Measurements from ENCODE around the gene MSH5. TPM values are rescaled to one million over a fixed set of nuclear protein-coding genes. Genes with fewer than 3 reads are reported as not detected.

MSH5 gene
- total and polyA plus RNA-seq, 2 of the 13 experiments (the other 11 are each of a cell fraction or from before 2014, with no cell fraction given) = 10.2 to 38.7 TPM

DNA sequence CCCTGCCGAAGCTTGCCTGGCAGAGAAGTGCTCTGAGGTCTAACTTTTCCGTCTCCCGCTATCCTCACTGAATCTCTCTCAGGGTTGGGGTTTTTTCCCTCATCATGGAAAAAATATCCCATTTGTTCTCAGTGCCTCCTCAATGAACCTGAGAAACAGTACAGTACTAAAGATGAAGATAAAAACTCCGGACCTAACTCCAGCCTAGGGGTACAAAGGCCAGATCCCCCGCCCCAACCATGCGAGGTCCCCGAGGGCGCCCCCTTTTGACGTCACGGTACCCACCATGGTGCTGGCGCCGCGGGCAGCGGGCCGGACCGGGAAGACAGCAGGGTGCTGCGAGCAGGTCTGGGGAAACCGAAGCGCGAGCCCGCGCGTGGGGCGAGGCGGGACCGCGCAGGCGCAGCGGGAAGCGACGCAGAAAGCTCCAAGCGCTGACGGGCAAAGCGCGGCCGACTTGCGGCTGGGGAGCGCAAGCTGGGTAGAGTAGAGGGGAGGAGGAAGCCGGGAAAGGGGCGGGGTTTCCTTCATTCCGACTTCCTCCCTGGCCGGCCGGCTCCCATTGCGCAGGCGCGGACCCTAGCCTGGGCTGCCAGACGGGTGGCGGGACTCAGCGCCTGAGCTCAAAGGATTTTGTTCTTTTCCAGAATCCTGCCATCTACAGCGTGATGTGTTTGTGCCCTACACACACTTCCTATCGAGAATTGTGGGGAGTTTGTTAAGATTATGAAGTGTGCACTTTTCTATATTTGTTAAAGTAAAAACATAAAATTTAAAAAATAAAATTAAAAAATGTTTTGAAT is 66.9 kb downstream of the MSH5 start, which contains the start of gene LSM2 (continued):
- TF ChIP-seq, protein P1, sequence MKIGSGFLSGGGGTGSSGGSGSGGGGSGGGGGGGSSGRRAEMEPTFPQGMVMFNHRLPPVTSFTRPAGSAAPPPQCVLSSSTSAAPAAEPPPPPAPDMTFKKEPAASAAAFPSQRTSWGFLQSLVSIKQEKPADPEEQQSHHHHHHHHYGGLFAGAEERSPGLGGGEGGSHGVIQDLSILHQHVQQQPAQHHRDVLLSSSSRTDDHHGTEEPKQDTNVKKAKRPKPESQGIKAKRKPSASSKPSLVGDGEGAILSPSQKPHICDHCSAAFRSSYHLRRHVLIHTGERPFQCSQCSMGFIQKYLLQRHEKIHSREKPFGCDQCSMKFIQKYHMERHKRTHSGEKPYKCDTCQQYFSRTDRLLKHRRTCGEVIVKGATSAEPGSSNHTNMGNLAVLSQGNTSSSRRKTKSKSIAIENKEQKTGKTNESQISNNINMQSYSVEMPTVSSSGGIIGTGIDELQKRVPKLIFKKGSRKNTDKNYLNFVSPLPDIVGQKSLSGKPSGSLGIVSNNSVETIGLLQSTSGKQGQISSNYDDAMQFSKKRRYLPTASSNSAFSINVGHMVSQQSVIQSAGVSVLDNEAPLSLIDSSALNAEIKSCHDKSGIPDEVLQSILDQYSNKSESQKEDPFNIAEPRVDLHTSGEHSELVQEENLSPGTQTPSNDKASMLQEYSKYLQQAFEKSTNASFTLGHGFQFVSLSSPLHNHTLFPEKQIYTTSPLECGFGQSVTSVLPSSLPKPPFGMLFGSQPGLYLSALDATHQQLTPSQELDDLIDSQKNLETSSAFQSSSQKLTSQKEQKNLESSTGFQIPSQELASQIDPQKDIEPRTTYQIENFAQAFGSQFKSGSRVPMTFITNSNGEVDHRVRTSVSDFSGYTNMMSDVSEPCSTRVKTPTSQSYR (CRISPR knock-in tag; IDR thresholded peaks at IDR 0.05; ENCODE audit: borderline replicate concordance) = peak; percentile 63; the same call in 1 of the 2 replicates
- TF ChIP-seq, protein P2, sequence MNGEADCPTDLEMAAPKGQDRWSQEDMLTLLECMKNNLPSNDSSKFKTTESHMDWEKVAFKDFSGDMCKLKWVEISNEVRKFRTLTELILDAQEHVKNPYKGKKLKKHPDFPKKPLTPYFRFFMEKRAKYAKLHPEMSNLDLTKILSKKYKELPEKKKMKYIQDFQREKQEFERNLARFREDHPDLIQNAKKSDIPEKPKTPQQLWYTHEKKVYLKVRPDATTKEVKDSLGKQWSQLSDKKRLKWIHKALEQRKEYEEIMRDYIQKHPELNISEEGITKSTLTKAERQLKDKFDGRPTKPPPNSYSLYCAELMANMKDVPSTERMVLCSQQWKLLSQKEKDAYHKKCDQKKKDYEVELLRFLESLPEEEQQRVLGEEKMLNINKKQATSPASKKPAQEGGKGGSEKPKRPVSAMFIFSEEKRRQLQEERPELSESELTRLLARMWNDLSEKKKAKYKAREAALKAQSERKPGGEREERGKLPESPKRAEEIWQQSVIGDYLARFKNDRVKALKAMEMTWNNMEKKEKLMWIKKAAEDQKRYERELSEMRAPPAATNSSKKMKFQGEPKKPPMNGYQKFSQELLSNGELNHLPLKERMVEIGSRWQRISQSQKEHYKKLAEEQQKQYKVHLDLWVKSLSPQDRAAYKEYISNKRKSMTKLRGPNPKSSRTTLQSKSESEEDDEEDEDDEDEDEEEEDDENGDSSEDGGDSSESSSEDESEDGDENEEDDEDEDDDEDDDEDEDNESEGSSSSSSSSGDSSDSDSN (CRISPR knock-in tag; IDR thresholded peaks at IDR 0.05) = peak; percentile 74; the same call in 1 of the 2 replicates
- TF ChIP-seq ZNF274 (CRISPR knock-in tag; IDR thresholded peaks at IDR 0.05) (peak; percentile 97), NR2F2 (IDR thresholded peaks at IDR 0.05; ENCODE audit: borderline replicate concordance, low read depth) (peak; percentile 55; the same call in 1 of the 2 replicates), ZBTB3 (CRISPR knock-in tag; IDR thresholded peaks at IDR 0.05; ENCODE audit: borderline replicate concordance, low read depth) (peak; percentile 94), TARDBP (CRISPR knock-in tag; IDR thresholded peaks at IDR 0.05) (peak; percentile 97), NFIB (CRISPR knock-in tag; IDR thresholded peaks at IDR 0.05; ENCODE audit: borderline replicate concordance) (0 out of 2 replicates have a peak, but pooled peaks have one; percentile 34), KLF12 (CRISPR knock-in tag; IDR thresholded peaks at IDR 0.05; ENCODE audit: borderline replicate concordance) (peak; percentile 89), ZNF333 (CRISPR knock-in tag; IDR thresholded peaks at IDR 0.05; ENCODE audit: borderline replicate concordance) (peak; percentile 89; the same call in 1 of the 2 replicates), HOXA9 (CRISPR knock-in tag; IDR thresholded peaks at IDR 0.05; ENCODE audit: borderline replicate concordance) (no peak), ZNF746 (CRISPR knock-in tag; IDR thresholded peaks at IDR 0.05) (no peak), KDM6A (CRISPR knock-in tag; IDR thresholded peaks at IDR 0.05; ENCODE audit: low read depth) (peak; percentile 29; the same call in 1 of the 2 replicates), ZNF484 (CRISPR knock-in tag; IDR thresholded peaks at IDR 0.05; ENCODE audit: borderline replicate concordance, low read depth) (peak; percentile 54; the same call in 1 of the 2 replicates), TBX3 (IDR thresholded peaks at IDR 0.05; ENCODE audit: borderline replicate concordance) (no peak)
- TF ChIP-seq, protein P3, sequence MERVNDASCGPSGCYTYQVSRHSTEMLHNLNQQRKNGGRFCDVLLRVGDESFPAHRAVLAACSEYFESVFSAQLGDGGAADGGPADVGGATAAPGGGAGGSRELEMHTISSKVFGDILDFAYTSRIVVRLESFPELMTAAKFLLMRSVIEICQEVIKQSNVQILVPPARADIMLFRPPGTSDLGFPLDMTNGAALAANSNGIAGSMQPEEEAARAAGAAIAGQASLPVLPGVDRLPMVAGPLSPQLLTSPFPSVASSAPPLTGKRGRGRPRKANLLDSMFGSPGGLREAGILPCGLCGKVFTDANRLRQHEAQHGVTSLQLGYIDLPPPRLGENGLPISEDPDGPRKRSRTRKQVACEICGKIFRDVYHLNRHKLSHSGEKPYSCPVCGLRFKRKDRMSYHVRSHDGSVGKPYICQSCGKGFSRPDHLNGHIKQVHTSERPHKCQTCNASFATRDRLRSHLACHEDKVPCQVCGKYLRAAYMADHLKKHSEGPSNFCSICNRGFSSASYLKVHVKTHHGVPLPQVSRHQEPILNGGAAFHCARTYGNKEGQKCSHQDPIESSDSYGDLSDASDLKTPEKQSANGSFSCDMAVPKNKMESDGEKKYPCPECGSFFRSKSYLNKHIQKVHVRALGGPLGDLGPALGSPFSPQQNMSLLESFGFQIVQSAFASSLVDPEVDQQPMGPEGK (CRISPR knock-in tag; IDR thresholded peaks at IDR 0.05) = peak; percentile 92
- TF ChIP-seq, protein P4, sequence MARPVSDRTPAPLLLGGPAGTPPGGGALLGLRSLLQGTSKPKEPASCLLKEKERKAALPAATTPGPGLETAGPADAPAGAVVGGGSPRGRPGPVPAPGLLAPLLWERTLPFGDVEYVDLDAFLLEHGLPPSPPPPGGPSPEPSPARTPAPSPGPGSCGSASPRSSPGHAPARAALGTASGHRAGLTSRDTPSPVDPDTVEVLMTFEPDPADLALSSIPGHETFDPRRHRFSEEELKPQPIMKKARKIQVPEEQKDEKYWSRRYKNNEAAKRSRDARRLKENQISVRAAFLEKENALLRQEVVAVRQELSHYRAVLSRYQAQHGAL (CRISPR knock-in tag; IDR thresholded peaks at IDR 0.05; ENCODE audit: not compliant biosample characterization) = peak; percentile 91
- TF ChIP-seq, protein P5, sequence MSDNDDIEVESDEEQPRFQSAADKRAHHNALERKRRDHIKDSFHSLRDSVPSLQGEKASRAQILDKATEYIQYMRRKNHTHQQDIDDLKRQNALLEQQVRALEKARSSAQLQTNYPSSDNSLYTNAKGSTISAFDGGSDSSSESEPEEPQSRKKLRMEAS (IDR thresholded peaks at IDR 0.05) = peak; percentile 95
- TF ChIP-seq, protein P6, sequence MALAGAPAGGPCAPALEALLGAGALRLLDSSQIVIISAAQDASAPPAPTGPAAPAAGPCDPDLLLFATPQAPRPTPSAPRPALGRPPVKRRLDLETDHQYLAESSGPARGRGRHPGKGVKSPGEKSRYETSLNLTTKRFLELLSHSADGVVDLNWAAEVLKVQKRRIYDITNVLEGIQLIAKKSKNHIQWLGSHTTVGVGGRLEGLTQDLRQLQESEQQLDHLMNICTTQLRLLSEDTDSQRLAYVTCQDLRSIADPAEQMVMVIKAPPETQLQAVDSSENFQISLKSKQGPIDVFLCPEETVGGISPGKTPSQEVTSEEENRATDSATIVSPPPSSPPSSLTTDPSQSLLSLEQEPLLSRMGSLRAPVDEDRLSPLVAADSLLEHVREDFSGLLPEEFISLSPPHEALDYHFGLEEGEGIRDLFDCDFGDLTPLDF (CRISPR knock-in tag; IDR thresholded peaks at IDR 0.05) = peak; percentile 85

Measured in HepG2 (cell line).